SK-N-SH treated with all-trans-retinoic acid at 6 μM for 48 hours (cell line): ENCODE results near the gene SNRK.

Experiments
- ATAC-seq: fragments of 200-7000 bp; cut with Tn5 transposase; 3 replicates; pipeline ENCODE4 v1.9.1; 2020; ENCODE audit warnings: mild to moderate bottlenecking, moderate library complexity
- ARNTL ChIP-seq: fragments of 450-650 bp; formaldehyde crosslinking; IDR thresholded peaks from 2 replicates; pipeline ENCODE4 v1.5.0; 2020; ENCODE audit warnings: low read depth, mild to moderate bottlenecking, moderate library complexity, borderline replicate concordance
- BACH2 ChIP-seq: fragments of 250-450 bp; sonication (Bioruptor Pico); IDR thresholded peaks from 2 replicates; pipeline ENCODE4 v1.9.0; 2021; ENCODE audit warnings: mild to moderate bottlenecking, borderline replicate concordance
- CSDC2 ChIP-seq: fragments of 250-450 bp; sonication (Bioruptor Pico); IDR thresholded peaks from 2 replicates; pipeline ENCODE4 v1.5.0; 2020; ENCODE audit warnings: mild to moderate bottlenecking, moderate library complexity
- ESRRG ChIP-seq: fragments of 250-450 bp; sonication (Bioruptor Pico); IDR thresholded peaks from 2 replicates; pipeline ENCODE4 v1.6.1; 2021; ENCODE audit warnings: mild to moderate bottlenecking
- GLIS3 ChIP-seq: fragments of 250-450 bp; sonication (Bioruptor Pico); IDR thresholded peaks from 2 replicates; pipeline ENCODE4 v1.5.0; 2020; ENCODE audit warnings: mild to moderate bottlenecking, moderate library complexity
- ISL1 ChIP-seq: fragments of 250-450 bp; sonication (Bioruptor Pico); IDR thresholded peaks from 2 replicates; pipeline ENCODE4 v2.1.2; 2022; ENCODE audit warnings: mild to moderate bottlenecking, moderate library complexity
- OSR1 ChIP-seq: fragments of 250-450 bp; sonication (Bioruptor Pico); IDR thresholded peaks from 2 replicates; pipeline ENCODE4 v1.8.0; 2022; ENCODE audit warnings: moderate library complexity, mild to moderate bottlenecking, inconsistent platforms
- PPARA ChIP-seq: fragments of 250-450 bp; sonication (Bioruptor Pico); IDR thresholded peaks from 2 replicates; pipeline ENCODE4 v1.5.0; 2020; ENCODE audit warnings: mild to moderate bottlenecking, borderline replicate concordance
- RARB ChIP-seq: fragments of 250-450 bp; sonication (Bioruptor Pico); IDR thresholded peaks from 2 replicates; pipeline ENCODE4 v1.8.0; 2021; ENCODE audit warnings: mild to moderate bottlenecking, moderate library complexity
- SNAI2 ChIP-seq: fragments of 250-450 bp; sonication (Bioruptor Pico); IDR thresholded peaks from 2 replicates; pipeline ENCODE4 v1.5.0; 2020; ENCODE audit warnings: mild to moderate bottlenecking, moderate library complexity
- TCF4 ChIP-seq: fragments of 250-450 bp; sonication (Bioruptor Pico); IDR thresholded peaks from 2 replicates; pipeline ENCODE4 v1.8.0; 2021; ENCODE audit warnings: mild to moderate bottlenecking, moderate library complexity, borderline replicate concordance
- TOX ChIP-seq: fragments of 250-450 bp; sonication (Bioruptor Pico); IDR thresholded peaks from 2 replicates; pipeline ENCODE4 v1.8.0; 2021; ENCODE audit warnings: mild to moderate bottlenecking, moderate library complexity, borderline replicate concordance
- ZFP3 ChIP-seq: fragments of 250-450 bp; sonication (Bioruptor Pico); IDR thresholded peaks from 2 replicates; pipeline ENCODE4 v1.5.0; 2020; ENCODE audit warnings: mild to moderate bottlenecking, moderate library complexity
- ZFP30 ChIP-seq: fragments of 450-650 bp; formaldehyde crosslinking; IDR thresholded peaks from 2 replicates; pipeline ENCODE4 v1.5.0; 2022; ENCODE audit warnings: mild to moderate bottlenecking, moderate library complexity
- ZNF565 ChIP-seq: fragments of 450-650 bp; formaldehyde crosslinking; conservative IDR thresholded peaks from 2 replicates; pipeline ENCODE4 v1.5.0; 2020; ENCODE audit warnings: low read depth, mild to moderate bottlenecking, moderate library complexity
- ZNF70 ChIP-seq: fragments of 450-650 bp; formaldehyde crosslinking; IDR thresholded peaks from 2 replicates; pipeline ENCODE4 v1.5.0; 2020; ENCODE audit warnings: mild to moderate bottlenecking, moderate library complexity
- ZNF8 ChIP-seq: fragments of 450-650 bp; formaldehyde crosslinking; IDR thresholded peaks from 2 replicates; pipeline ENCODE4 v1.5.0; 2020; ENCODE audit warnings: mild to moderate bottlenecking, moderate library complexity
- TF ChIP-seq, protein P1 (sequence below): fragments of 250-450 bp; sonication (Bioruptor Pico); IDR thresholded peaks from 2 replicates; pipeline ENCODE4 v1.5.1; 2021; ENCODE audit warnings: mild to moderate bottlenecking, moderate library complexity
- TF ChIP-seq, protein P2 (sequence below): fragments of 250-450 bp; sonication (Bioruptor Pico); IDR thresholded peaks from 2 replicates; pipeline ENCODE4 v1.5.1; 2020; ENCODE audit warnings: low read depth, mild to moderate bottlenecking, moderate library complexity
- TF ChIP-seq, protein P3 (sequence below): fragments of 250-450 bp; sonication (Bioruptor Pico); IDR thresholded peaks from 2 replicates; pipeline ENCODE4 v1.8.0; 2020; ENCODE audit warnings: mild to moderate bottlenecking, moderate library complexity, borderline replicate concordance
- TF ChIP-seq, protein P4 (sequence below): fragments of 250-450 bp; sonication (Bioruptor Pico); IDR thresholded peaks from 2 replicates; pipeline ENCODE4 v1.8.0; 2021; ENCODE audit warnings: low read depth, mild to moderate bottlenecking, moderate library complexity, borderline replicate concordance
- TF ChIP-seq, protein P5 (sequence below): fragments of 250-450 bp; sonication (Bioruptor Pico); IDR thresholded peaks from 2 replicates; pipeline ENCODE4 v1.5.0; 2020; ENCODE audit warnings: mild to moderate bottlenecking, moderate library complexity

Gene SNRK

DNA sequence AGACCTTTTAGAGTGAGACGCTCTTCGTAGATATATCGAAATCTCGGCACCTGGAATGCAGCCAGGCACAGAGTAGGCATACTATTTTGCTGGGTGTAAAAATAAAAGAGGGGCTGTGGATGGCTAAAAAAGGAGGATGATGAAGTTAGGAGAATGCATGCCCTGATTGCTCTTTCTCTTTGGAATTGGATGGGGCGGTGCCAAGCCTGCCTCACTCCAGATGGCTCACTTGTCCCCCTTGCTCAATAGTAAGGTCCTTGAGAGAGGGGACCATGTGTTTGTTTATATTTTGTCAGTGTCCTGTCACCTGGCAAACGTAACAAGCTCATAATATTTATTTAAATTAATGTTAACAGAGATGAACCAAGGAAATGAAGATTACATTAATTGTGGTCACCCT is 33.0 kb downstream of the SNRK start:
- TF ChIP-seq GLIS3 (no peak), ZNF8 (CRISPR knock-in tag) (no peak), ESRRG (CRISPR knock-in tag) (no peak), CSDC2 (CRISPR knock-in tag) (no peak), ZNF70 (CRISPR knock-in tag) (no peak), BACH2 (CRISPR knock-in tag) (no peak), TCF4 (no peak), SNAI2 (no peak), RARB (CRISPR knock-in tag) (no peak), ISL1 (CRISPR knock-in tag) (no peak)
- no peak for ATAC-seq

DNA sequence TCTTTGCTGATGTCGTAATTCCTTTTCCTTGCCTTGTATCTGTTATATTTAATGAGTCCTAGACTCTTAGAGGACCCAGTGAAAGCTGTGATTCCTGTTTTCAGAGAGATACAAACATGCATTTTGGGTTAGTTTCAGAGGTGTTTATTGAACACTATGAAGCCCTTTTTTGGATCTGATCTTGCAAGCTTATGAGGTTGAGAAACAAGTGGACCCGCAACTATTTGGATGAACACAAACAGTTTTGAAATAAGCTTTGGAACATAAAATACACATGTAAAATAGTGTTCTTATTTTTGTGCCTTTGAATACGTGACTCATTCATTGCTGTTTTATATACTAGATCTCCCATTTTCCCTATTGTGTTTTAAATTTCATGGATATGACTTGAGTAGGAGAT is 33.5 kb downstream of the SNRK start:
- no peak for TF ChIP-seq ZFP30
- TF ChIP-seq, protein P1, sequence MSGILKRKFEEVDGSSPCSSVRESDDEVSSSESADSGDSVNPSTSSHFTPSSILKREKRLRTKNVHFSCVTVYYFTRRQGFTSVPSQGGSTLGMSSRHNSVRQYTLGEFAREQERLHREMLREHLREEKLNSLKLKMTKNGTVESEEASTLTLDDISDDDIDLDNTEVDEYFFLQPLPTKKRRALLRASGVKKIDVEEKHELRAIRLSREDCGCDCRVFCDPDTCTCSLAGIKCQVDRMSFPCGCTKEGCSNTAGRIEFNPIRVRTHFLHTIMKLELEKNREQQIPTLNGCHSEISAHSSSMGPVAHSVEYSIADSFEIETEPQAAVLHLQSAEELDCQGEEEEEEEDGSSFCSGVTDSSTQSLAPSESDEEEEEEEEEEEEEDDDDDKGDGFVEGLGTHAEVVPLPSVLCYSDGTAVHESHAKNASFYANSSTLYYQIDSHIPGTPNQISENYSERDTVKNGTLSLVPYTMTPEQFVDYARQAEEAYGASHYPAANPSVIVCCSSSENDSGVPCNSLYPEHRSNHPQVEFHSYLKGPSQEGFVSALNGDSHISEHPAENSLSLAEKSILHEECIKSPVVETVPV (CRISPR knock-in tag): no peak
- ATAC-seq: no peak

DNA sequence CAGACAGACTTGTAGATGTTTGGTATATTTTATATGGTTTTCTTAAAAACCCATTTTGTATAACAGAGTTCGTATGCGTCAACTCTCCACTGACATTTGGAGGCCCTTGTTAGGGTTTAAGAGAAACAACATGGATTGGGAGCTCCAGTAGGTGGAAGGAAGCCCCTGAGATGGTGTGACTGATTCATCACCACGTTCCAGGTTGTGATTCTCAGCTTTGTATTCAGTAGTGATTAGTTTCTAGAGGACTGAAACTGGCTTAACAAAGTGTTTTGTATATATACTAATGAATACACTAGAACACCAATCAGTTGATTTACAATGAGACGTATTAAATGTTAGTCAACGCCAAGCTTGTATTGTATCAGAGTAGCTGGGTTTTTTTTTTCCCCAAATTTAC is 33.9 kb downstream of the SNRK start:
- ATAC-seq: no peak
- TF ChIP-seq ZNF8 (CRISPR knock-in tag) (no peak), BACH2 (CRISPR knock-in tag) (no peak), CSDC2 (CRISPR knock-in tag) (no peak), OSR1 (no peak), ZNF565 (CRISPR knock-in tag) (no peak), SNAI2 (no peak), RARB (CRISPR knock-in tag) (no peak), PPARA (CRISPR knock-in tag) (no peak), ARNTL (CRISPR knock-in tag) (no peak), ZFP30 (no peak), GLIS3 (no peak), TCF4 (no peak), TOX (no peak), ZFP3 (CRISPR knock-in tag) (no peak)
- TF ChIP-seq, protein P2, sequence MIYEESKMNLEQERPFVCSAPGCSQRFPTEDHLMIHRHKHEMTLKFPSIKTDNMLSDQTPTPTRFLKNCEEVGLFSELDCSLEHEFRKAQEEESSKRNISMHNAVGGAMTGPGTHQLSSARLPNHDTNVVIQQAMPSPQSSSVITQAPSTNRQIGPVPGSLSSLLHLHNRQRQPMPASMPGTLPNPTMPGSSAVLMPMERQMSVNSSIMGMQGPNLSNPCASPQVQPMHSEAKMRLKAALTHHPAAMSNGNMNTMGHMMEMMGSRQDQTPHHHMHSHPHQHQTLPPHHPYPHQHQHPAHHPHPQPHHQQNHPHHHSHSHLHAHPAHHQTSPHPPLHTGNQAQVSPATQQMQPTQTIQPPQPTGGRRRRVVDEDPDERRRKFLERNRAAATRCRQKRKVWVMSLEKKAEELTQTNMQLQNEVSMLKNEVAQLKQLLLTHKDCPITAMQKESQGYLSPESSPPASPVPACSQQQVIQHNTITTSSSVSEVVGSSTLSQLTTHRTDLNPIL: no peak
- TF ChIP-seq, protein P3, sequence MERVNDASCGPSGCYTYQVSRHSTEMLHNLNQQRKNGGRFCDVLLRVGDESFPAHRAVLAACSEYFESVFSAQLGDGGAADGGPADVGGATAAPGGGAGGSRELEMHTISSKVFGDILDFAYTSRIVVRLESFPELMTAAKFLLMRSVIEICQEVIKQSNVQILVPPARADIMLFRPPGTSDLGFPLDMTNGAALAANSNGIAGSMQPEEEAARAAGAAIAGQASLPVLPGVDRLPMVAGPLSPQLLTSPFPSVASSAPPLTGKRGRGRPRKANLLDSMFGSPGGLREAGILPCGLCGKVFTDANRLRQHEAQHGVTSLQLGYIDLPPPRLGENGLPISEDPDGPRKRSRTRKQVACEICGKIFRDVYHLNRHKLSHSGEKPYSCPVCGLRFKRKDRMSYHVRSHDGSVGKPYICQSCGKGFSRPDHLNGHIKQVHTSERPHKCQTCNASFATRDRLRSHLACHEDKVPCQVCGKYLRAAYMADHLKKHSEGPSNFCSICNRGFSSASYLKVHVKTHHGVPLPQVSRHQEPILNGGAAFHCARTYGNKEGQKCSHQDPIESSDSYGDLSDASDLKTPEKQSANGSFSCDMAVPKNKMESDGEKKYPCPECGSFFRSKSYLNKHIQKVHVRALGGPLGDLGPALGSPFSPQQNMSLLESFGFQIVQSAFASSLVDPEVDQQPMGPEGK (CRISPR knock-in tag): no peak
- TF ChIP-seq, protein P4, sequence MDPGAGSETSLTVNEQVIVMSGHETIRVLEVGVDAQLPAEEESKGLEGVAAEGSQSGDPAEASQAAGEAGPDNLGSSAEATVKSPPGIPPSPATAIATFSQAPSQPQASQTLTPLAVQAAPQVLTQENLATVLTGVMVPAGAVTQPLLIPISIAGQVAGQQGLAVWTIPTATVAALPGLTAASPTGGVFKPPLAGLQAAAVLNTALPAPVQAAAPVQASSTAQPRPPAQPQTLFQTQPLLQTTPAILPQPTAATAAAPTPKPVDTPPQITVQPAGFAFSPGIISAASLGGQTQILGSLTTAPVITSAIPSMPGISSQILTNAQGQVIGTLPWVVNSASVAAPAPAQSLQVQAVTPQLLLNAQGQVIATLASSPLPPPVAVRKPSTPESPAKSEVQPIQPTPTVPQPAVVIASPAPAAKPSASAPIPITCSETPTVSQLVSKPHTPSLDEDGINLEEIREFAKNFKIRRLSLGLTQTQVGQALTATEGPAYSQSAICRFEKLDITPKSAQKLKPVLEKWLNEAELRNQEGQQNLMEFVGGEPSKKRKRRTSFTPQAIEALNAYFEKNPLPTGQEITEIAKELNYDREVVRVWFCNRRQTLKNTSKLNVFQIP (CRISPR knock-in tag): no peak

DNA sequence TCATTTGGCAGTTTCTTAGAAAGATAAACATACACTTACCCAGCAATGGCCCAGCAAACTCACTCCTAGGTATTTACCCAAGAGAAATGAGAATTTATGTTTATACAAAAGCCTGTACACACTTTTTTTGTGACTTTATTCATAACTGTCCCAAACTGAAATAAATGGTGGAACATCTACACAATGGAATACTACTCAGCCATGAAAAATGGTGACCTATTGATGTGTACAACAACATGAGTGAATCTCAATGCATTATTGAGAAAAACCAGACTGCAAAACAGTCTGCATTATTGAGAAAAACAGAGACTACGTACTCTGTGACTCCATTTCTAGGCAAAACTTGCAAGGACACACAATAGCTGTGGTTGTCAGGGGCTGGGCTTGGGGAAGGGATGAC is 37.2 kb downstream of the SNRK start:
- no peak for ATAC-seq
- TF ChIP-seq ZFP3 (CRISPR knock-in tag) (no peak), TCF4 (no peak), TOX (no peak), SNAI2 (no peak), BACH2 (CRISPR knock-in tag) (no peak), OSR1 (no peak), RARB (CRISPR knock-in tag) (no peak), ISL1 (CRISPR knock-in tag) (no peak), ZNF70 (CRISPR knock-in tag) (no peak), ZNF8 (CRISPR knock-in tag) (no peak), ZNF565 (CRISPR knock-in tag) (no peak)
- TF ChIP-seq, protein P5, sequence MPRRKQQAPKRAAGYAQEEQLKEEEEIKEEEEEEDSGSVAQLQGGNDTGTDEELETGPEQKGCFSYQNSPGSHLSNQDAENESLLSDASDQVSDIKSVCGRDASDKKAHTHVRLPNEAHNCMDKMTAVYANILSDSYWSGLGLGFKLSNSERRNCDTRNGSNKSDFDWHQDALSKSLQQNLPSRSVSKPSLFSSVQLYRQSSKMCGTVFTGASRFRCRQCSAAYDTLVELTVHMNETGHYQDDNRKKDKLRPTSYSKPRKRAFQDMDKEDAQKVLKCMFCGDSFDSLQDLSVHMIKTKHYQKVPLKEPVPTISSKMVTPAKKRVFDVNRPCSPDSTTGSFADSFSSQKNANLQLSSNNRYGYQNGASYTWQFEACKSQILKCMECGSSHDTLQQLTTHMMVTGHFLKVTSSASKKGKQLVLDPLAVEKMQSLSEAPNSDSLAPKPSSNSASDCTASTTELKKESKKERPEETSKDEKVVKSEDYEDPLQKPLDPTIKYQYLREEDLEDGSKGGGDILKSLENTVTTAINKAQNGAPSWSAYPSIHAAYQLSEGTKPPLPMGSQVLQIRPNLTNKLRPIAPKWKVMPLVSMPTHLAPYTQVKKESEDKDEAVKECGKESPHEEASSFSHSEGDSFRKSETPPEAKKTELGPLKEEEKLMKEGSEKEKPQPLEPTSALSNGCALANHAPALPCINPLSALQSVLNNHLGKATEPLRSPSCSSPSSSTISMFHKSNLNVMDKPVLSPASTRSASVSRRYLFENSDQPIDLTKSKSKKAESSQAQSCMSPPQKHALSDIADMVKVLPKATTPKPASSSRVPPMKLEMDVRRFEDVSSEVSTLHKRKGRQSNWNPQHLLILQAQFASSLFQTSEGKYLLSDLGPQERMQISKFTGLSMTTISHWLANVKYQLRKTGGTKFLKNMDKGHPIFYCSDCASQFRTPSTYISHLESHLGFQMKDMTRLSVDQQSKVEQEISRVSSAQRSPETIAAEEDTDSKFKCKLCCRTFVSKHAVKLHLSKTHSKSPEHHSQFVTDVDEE (CRISPR knock-in tag): no peak
- TF ChIP-seq, protein P2: no peak
- TF ChIP-seq, protein P4 (CRISPR knock-in tag): no peak
